ENCODE results near the gene ISG15. TPM values are rescaled to one million over a fixed set of nuclear protein-coding genes. Genes with fewer than 3 reads are reported as not detected.
"Not testable (repeated sequence)": the region's sequence is repeated elsewhere in the genome, so short reads cannot be mapped to it uniquely, and the experiment has no call there.

ISG15 gene
- total RNA-seq, 1 donor: 50.6 TPM

- no peaks in the 10 kb centered on the region for H3K4me1 ChIP-seq (ENCODE audit: insufficient read depth, low read length)
- H3K27me3 ChIP-seq (ENCODE audit: insufficient read depth, low read length): no peaks in the 10 kb centered on the region
- H3K9me3 ChIP-seq (ENCODE audit: low read depth, low read length): no peaks in the 10 kb centered on the region
- no peak overlapping the region for H3K4me3 ChIP-seq (ENCODE audit: low read length)
These were observed 34.7 kb downstream of the ISG15 start for GRCh38 chr1:1047963-1048362.

GRCh38 chr1:1048765-1049164 lies 35.5 kb downstream of the ISG15 start:
- H3K4me3 ChIP-seq (ENCODE audit: low read length): no peak overlapping the region
- H3K9me3 ChIP-seq (ENCODE audit: low read depth, low read length): no peaks in the 10 kb centered on the region
- no peaks in the 10 kb centered on the region for H3K27me3 ChIP-seq (ENCODE audit: insufficient read depth, low read length)
- H3K4me1 ChIP-seq (ENCODE audit: insufficient read depth, low read length): no peaks in the 10 kb centered on the region

GRCh38 chr1:1049318-1050165 lies 36.2 kb downstream of the ISG15 start:
- Histone ChIP-seq H3K4me1 (ENCODE audit: insufficient read depth, low read length) (no peaks in the 10 kb centered on the region), H3K9me3 (ENCODE audit: low read depth, low read length) (no peaks in the 10 kb centered on the region), H3K27me3 (ENCODE audit: insufficient read depth, low read length) (no peaks in the 10 kb centered on the region), H3K4me3 (ENCODE audit: low read length) (no peak overlapping the region)

- H3K27me3 ChIP-seq (ENCODE audit: insufficient read depth, low read length): no peaks in the 10 kb centered on the region
These were observed 37.3 kb downstream of the ISG15 start for GRCh38 chr1:1050577-1051052.

GRCh38 chr1:1051127-1051810 lies 38.0 kb downstream of the ISG15 start:
- no peaks in the 10 kb centered on the region for H3K9me3 ChIP-seq (ENCODE audit: low read depth, low read length)
- H3K4me3 ChIP-seq (ENCODE audit: low read length): no peak overlapping the region
- no peaks in the 10 kb centered on the region for H3K4me1 ChIP-seq (ENCODE audit: insufficient read depth, low read length)
- no peaks in the 10 kb centered on the region for H3K27me3 ChIP-seq (ENCODE audit: insufficient read depth, low read length)

More at GRCh38 chr1:1050577-1051052, 37.3 kb downstream of the ISG15 start:
- no peak overlapping the region for H3K4me3 ChIP-seq (ENCODE audit: low read length)
- H3K4me1 ChIP-seq (ENCODE audit: insufficient read depth, low read length): no peaks in the 10 kb centered on the region
- no peaks in the 10 kb centered on the region for H3K9me3 ChIP-seq (ENCODE audit: low read depth, low read length)

- H3K27me3 ChIP-seq (ENCODE audit: insufficient read depth, low read length): no peaks in the 10 kb centered on the region
- no peaks in the 10 kb centered on the region for H3K9me3 ChIP-seq (ENCODE audit: low read depth, low read length)
- no peak overlapping the region for H3K4me3 ChIP-seq (ENCODE audit: low read length)
- no peaks in the 10 kb centered on the region for H3K4me1 ChIP-seq (ENCODE audit: insufficient read depth, low read length)
These were observed 38.9 kb downstream of the ISG15 start for GRCh38 chr1:1052003-1052840.

- Histone ChIP-seq H3K9me3 (ENCODE audit: low read depth, low read length) (no peaks in the 10 kb centered on the region), H3K4me1 (ENCODE audit: insufficient read depth, low read length) (no peaks in the 10 kb centered on the region), H3K4me3 (ENCODE audit: low read length) (no peak overlapping the region), H3K27me3 (ENCODE audit: insufficient read depth, low read length) (no peaks in the 10 kb centered on the region)
These were observed 39.7 kb downstream of the ISG15 start for GRCh38 chr1:1053022-1053421.

- no peaks in the 10 kb centered on the region for H3K4me1 ChIP-seq (ENCODE audit: insufficient read depth, low read length)
- H3K4me3 ChIP-seq (ENCODE audit: low read length): no peak overlapping the region
- peaks cover 6% of the 10 kb centered on the region for H3K27me3 ChIP-seq (ENCODE audit: insufficient read depth, low read length)
- no peaks in the 10 kb centered on the region for H3K9me3 ChIP-seq (ENCODE audit: low read depth, low read length)
These were observed 40.4 kb downstream of the ISG15 start for GRCh38 chr1:1053682-1054081.

- H3K4me1 ChIP-seq (ENCODE audit: insufficient read depth, low read length): peaks cover 4% of the 10 kb centered on the region
- no peak overlapping the region for H3K4me3 ChIP-seq (ENCODE audit: low read length)
- H3K9me3 ChIP-seq (ENCODE audit: low read depth, low read length): no peaks in the 10 kb centered on the region
- H3K27me3 ChIP-seq (ENCODE audit: insufficient read depth, low read length): peaks cover 8% of the 10 kb centered on the region
These were observed 40.9 kb downstream of the ISG15 start for GRCh38 chr1:1054099-1054700.

- H3K27me3 ChIP-seq (ENCODE audit: insufficient read depth, low read length): peaks cover 11% of the 10 kb centered on the region
- no peak overlapping the region for H3K4me3 ChIP-seq (ENCODE audit: low read length)
- H3K4me1 ChIP-seq (ENCODE audit: insufficient read depth, low read length): peaks cover 8% of the 10 kb centered on the region
- H3K9me3 ChIP-seq (ENCODE audit: low read depth, low read length): no peaks in the 10 kb centered on the region
These were observed 41.7 kb downstream of the ISG15 start for GRCh38 chr1:1054971-1055370.

- no peak overlapping the region for H3K4me3 ChIP-seq (ENCODE audit: low read length)
- peaks cover 12% of the 10 kb centered on the region for H3K4me1 ChIP-seq (ENCODE audit: insufficient read depth, low read length)
- H3K9me3 ChIP-seq (ENCODE audit: low read depth, low read length): no peaks in the 10 kb centered on the region
- H3K27me3 ChIP-seq (ENCODE audit: insufficient read depth, low read length): peaks cover 21% of the 10 kb centered on the region
These were observed 42.8 kb downstream of the ISG15 start for GRCh38 chr1:1055841-1056736.

GRCh38 chr1:1057769-1058087 lies 44.4 kb downstream of the ISG15 start:
- Histone ChIP-seq H3K4me1 (ENCODE audit: insufficient read depth, low read length) (peaks cover 12% of the 10 kb centered on the region), H3K27me3 (ENCODE audit: insufficient read depth, low read length) (peaks cover 28% of the 10 kb centered on the region)
- H3K4me3 ChIP-seq (ENCODE audit: low read length); H3K9me3 ChIP-seq (ENCODE audit: low read depth, low read length): not testable (repeated sequence)

GRCh38 chr1:1058088-1058905 lies 45.0 kb downstream of the ISG15 start:
- Histone ChIP-seq H3K9me3 (ENCODE audit: low read depth, low read length) (no peaks in the 10 kb centered on the region), H3K27me3 (ENCODE audit: insufficient read depth, low read length) (peaks cover 33% of the 10 kb centered on the region), H3K4me3 (ENCODE audit: low read length) (no peak overlapping the region), H3K4me1 (ENCODE audit: insufficient read depth, low read length) (peaks cover 12% of the 10 kb centered on the region)

Measured in mononuclear cell (primary cell).